PC-9 (cell line): ENCODE data around the gene MSI2. TPM values are rescaled to one million over a fixed set of nuclear protein-coding genes. Genes with fewer than 3 reads are reported as not detected.

Source experiments
- BruUV-seq: library from RNA; stranded (reverse); fragments of 400-500 nt; replicated peaks from 2 replicates; lab custom pipeline; 2021; lab: Mats Ljungman, UMichigan
- CTCF ChIA-PET: fragments of 300-600 bp; sonication (Branson Sonifier 250); formaldehyde crosslinking; loops from one replicate; lab custom pipeline; 2022; ENCODE audit warnings: antibody characterized with exemption; lab: Charles Lee
- POLR2A ChIA-PET: fragments of 300-600 bp; sonication (Branson Sonifier 250); formaldehyde crosslinking; loops from one replicate; lab custom pipeline; 2022; ENCODE audit warnings: antibody characterized with exemption; ENCODE audit not compliant: unreplicated experiment; lab: Charles Lee
- DNase-seq, 2 experiments: peaks; one replicate each; pipeline versions ENCODE4 v3.0.0 to v3.0.0-alpha.2; 2015 to 2022; ENCODE audit warnings: mixed read lengths in 1 of 2
- H2AFZ ChIP-seq: fragments of 200-600 bp; sonication (generic); 2 replicates; pipeline ENCODE4 v1.8.1; 2017; ENCODE audit warnings: antibody characterized with exemption
- H3F3A ChIP-seq: fragments of 200-600 bp; sonication (generic); 2 replicates; pipeline ENCODE4 v1.8.1; 2017; ENCODE audit warnings: antibody characterized with exemption, mild to moderate bottlenecking, low read depth; ENCODE audit not compliant: insufficient read depth
- H3K27ac ChIP-seq: fragments of 200-600 bp; sonication (generic); 2 replicates; pipeline ENCODE4 v1.6.1; 2016; ENCODE audit warnings: mixed run types
- H3K27me3 ChIP-seq: fragments of 200-600 bp; sonication (generic); 2 replicates; pipeline ENCODE4 v1.6.1; 2016; ENCODE audit warnings: low read depth, mixed run types; ENCODE audit not compliant: insufficient read depth
- H3K36me3 ChIP-seq: fragments of 200-600 bp; sonication (generic); 2 replicates; pipeline ENCODE4 v1.6.1; 2016; ENCODE audit warnings: low read depth, mixed run types
- H3K4me1 ChIP-seq: fragments of 200-600 bp; sonication (generic); replicated peaks from 2 replicates; pipeline ENCODE4 v1.6.1; 2016; ENCODE audit warnings: mixed run types; ENCODE audit not compliant: insufficient read depth
- H3K4me2 ChIP-seq: fragments of 200-600 bp; sonication (generic); 2 replicates; pipeline ENCODE4 v1.6.1; 2017; ENCODE audit warnings: mixed run types
- H3K4me3 ChIP-seq: fragments of 200-600 bp; sonication (generic); 2 replicates; pipeline ENCODE4 v1.6.1; 2016; ENCODE audit warnings: mixed run types
- H3K79me2 ChIP-seq: fragments of 200-600 bp; sonication (generic); 2 replicates; pipeline ENCODE4 v1.6.1; 2017; ENCODE audit warnings: low read depth, mixed run types
- H3K9me2 ChIP-seq: fragments of 200-600 bp; sonication (generic); 2 replicates; pipeline ENCODE4 v1.8.1; 2017; ENCODE audit warnings: mild to moderate bottlenecking; ENCODE audit not compliant: insufficient read depth
- H3K9me3 ChIP-seq: fragments of 200-600 bp; sonication (generic); 2 replicates; pipeline ENCODE4 v1.8.1; 2016; ENCODE audit warnings: low read depth; ENCODE audit not compliant: insufficient read depth
- H4K20me1 ChIP-seq: fragments of 200-600 bp; sonication (generic); 2 replicates; pipeline ENCODE4 v1.8.1; 2017; ENCODE audit not compliant: insufficient read depth
- EZH2 ChIP-seq: fragments of 200-600 bp; sonication (generic); IDR thresholded peaks from 2 replicates; pipeline ENCODE4 v1.8.0; 2017; ENCODE audit warnings: antibody characterized with exemption, low read depth
- intact Hi-C: fragments of 100-400 bp; cut with micrococcal nuclease; formaldehyde crosslinking; loops from one replicate; pipeline ENCODE4 v1.10.0; 2022; ENCODE audit not compliant: unreplicated experiment
- total RNA-seq: library from RNA; stranded (reverse); gene quantifications from 2 replicates; pipeline ENCODE4 v1.2.3, GENCODE V29; 2021
- TF ChIP-seq, protein P1 (sequence below): fragments of 200-600 bp; sonication (generic); conservative IDR thresholded peaks from 2 replicates; pipeline ENCODE4 v1.6.1; 2017; ENCODE audit warnings: mixed run types, antibody characterized with exemption, mild to moderate bottlenecking, moderate library complexity

Gene MSI2
- total RNA-seq, 1 experiment from 2014 or later = 15.7 TPM

DNA sequence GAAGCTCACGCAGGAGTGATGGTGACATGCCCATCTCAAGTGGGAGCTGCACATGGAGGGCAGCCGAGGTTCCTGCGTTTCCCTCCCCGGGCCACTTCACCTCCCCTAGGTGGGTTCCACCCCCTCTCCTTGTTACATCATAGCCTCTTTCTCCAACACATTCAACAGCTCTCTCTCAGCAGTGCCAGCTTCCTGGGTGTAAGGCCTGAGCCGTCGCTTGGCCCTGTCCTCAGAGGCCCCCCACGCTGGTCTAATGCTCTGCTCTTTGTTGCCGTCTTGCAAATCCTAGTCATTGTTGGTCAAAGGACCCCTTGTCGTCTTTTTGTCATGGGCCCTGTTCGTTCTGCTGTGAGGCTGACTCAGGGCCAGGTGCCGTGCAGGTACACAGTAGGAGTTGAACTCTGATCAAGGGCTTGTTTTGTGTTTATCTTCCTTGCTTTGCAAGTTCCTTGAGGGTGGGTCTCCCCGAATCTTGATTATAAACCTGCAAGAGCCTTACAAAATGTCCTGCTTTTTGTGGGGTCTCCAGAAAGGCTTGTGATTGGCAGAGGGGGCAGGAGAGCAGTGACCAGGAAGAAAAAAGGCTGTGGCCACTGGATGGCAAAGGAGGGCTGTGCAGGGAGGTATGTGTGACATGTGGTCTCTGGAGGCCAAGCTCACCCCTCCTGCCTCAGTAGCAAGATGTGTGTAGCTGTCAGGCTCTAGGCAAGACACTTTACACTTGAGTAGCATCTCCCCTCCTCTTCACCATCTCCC is 352.2 kb downstream of the MSI2 start:
- TF ChIP-seq, protein P1, sequence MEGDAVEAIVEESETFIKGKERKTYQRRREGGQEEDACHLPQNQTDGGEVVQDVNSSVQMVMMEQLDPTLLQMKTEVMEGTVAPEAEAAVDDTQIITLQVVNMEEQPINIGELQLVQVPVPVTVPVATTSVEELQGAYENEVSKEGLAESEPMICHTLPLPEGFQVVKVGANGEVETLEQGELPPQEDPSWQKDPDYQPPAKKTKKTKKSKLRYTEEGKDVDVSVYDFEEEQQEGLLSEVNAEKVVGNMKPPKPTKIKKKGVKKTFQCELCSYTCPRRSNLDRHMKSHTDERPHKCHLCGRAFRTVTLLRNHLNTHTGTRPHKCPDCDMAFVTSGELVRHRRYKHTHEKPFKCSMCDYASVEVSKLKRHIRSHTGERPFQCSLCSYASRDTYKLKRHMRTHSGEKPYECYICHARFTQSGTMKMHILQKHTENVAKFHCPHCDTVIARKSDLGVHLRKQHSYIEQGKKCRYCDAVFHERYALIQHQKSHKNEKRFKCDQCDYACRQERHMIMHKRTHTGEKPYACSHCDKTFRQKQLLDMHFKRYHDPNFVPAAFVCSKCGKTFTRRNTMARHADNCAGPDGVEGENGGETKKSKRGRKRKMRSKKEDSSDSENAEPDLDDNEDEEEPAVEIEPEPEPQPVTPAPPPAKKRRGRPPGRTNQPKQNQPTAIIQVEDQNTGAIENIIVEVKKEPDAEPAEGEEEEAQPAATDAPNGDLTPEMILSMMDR = no peak
- TF ChIP-seq EZH2 = no peak
- Histone ChIP-seq H3K36me3 (no peaks in the 10 kb centered on the region), H3K9me3 (no peaks in the 10 kb centered on the region), H2AFZ (no peak overlapping the region), H3K4me1 (no peaks in the 10 kb centered on the region), H3F3A (no peaks in the 10 kb centered on the region), H3K79me2 (no peaks in the 10 kb centered on the region), H3K27me3 (peaks cover 6% of the 10 kb centered on the region), H3K4me2 (no peak overlapping the region), H3K27ac (no peak overlapping the region), H3K4me3 (no peak overlapping the region), H3K9me2 (no peaks in the 10 kb centered on the region), H4K20me1 (no peaks in the 10 kb centered on the region)
- no TSS peak for BruUV-seq
- CTCF ChIA-PET = interaction anchor here (0.6 kb wide), 1 partner anchor 485 kb away, joined by 3 read pairs; no protein-coding TSS in a partner anchor
- intact Hi-C loops = no loop called here
- no peak for DNase-seq
- POLR2A ChIA-PET = no interaction called here

DNA sequence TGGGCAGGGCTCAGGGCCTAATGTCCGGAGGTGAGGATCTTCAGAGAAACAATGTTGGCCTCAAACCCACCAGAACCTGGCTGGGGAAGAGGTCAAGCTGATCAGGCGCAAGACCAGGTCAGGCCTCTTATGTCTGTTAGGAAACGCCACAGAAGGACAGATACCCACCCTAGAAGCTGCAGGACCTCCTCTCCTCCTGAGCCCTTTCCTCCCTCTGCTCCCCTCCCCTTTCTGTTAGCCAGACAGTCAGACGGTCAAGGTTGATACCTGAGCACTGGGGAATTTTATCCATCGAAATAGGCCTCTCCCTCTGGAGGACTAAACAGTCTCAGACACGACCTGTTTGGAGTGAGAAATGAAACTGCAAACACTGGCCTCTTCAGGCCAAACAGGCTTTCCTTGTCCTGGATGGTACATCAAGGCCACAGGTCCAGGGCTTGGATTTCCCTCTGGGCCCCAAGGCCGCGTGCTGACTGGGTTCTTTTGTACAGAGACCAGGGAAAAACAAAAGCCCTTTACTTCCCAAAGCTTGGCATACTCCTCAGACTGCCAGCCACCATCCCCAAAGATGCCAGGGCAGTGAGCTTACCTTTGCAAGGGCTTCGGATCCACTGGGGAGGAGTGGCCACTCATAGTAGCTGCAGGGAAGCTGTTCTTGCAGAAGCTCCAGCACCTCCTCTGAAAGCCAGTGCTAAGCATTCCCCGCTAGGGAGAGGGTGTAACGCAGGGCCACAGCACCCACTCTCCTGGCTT is 353.0 kb downstream of the MSI2 start:
- no peaks in the 10 kb centered on the region for H3K4me1 ChIP-seq
- no peaks in the 10 kb centered on the region for H3K9me3 ChIP-seq
- H3K4me2 ChIP-seq = no peak overlapping the region
- H3K36me3 ChIP-seq = no peaks in the 10 kb centered on the region
- H4K20me1 ChIP-seq = no peaks in the 10 kb centered on the region
- ChIA-PET POLR2A (no interaction called here), CTCF (no interaction called here)
- no peak overlapping the region for H3K4me3 ChIP-seq
- no TSS peak for BruUV-seq
- no peaks in the 10 kb centered on the region for H3K9me2 ChIP-seq
- H3K27ac ChIP-seq = no peak overlapping the region
- peaks cover 6% of the 10 kb centered on the region for H3K27me3 ChIP-seq
- DNase-seq = no peak
- H2AFZ ChIP-seq = no peak overlapping the region
- intact Hi-C loops = no loop called here
- no peak for TF ChIP-seq EZH2
- TF ChIP-seq, protein P1 = no peak
- H3K79me2 ChIP-seq = no peaks in the 10 kb centered on the region
- no peaks in the 10 kb centered on the region for H3F3A ChIP-seq

DNA sequence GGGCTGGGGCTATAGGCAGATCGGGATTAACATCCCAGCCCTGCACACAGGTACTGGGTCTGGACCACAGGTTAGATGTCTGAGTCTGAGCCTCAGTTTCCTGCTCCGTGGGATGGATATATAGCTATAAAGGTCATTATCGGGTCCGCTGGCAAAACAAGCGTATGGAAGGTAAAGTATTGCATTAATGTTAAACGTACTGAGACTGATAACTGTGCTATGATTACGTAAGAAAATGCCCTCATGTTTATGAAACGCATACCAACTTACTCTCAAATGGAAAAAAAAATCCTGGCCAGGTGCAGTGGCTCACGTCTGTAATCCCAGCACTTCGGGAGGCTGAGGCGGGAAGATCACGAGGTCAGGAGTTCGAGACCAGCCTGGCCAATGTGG is 353.6 kb downstream of the MSI2 start:
- Histone ChIP-seq H4K20me1 (no peaks in the 10 kb centered on the region), H3K79me2 (no peaks in the 10 kb centered on the region), H3K27ac (no peak overlapping the region), H3K27me3 (peaks cover 6% of the 10 kb centered on the region), H2AFZ (no peak overlapping the region), H3F3A (no peaks in the 10 kb centered on the region), H3K9me3 (no peaks in the 10 kb centered on the region), H3K36me3 (no peaks in the 10 kb centered on the region), H3K4me2 (no peak overlapping the region), H3K4me1 (no peaks in the 10 kb centered on the region), H3K4me3 (no peak overlapping the region), H3K9me2 (no peaks in the 10 kb centered on the region)
- CTCF ChIA-PET = no interaction called here
- POLR2A ChIA-PET = no interaction called here
- DNase-seq = no peak
- intact Hi-C loops = no loop called here
- TF ChIP-seq, protein P1 = no peak
- no peak for TF ChIP-seq EZH2
- BruUV-seq = no TSS peak
